OCI-LY1 (cell line): ENCODE data around the gene NAXD.
A peak's percentile ranks its signal among the peaks of the same experiment; 100 is the strongest.

Experiments used
- H2AFZ ChIP-seq: fragments of 200-600 bp; sonication (generic), shearing (Covaris generic); 2 replicates; pipeline ENCODE4 v1.6.0; 2014; ENCODE audit warnings: antibody characterized with exemption, mild to moderate bottlenecking, low read length
- H3F3A ChIP-seq: fragments of 200-600 bp; sonication (generic), shearing (Covaris generic); 2 replicates; pipeline ENCODE4 v1.6.0; 2014; ENCODE audit warnings: mild to moderate bottlenecking, antibody characterized with exemption, low read length, moderate library complexity; ENCODE audit not compliant: insufficient read depth
- H3K27ac ChIP-seq: fragments of 200-600 bp; sonication (generic); 2 replicates; pipeline ENCODE4 v1.5.1; 2014; ENCODE audit warnings: low read length, mixed run types, mild to moderate bottlenecking, low read depth; ENCODE audit not compliant: poor library complexity, severe bottlenecking
- H3K27me3 ChIP-seq: fragments of 200-600 bp; sonication (generic); 2 replicates; pipeline ENCODE4 v1.6.0; 2014; ENCODE audit warnings: antibody characterized with exemption, mild to moderate bottlenecking, low read length, moderate library complexity; ENCODE audit not compliant: insufficient read depth
- H3K36me3 ChIP-seq: fragments of 200-600 bp; sonication (generic); 2 replicates; pipeline ENCODE4 v1.6.1; 2014; ENCODE audit warnings: mild to moderate bottlenecking, antibody characterized with exemption, low read length, moderate library complexity, mixed read lengths; ENCODE audit not compliant: insufficient read depth
- H3K4me1 ChIP-seq: fragments of 200-600 bp; sonication (generic); 2 replicates; pipeline ENCODE4 v1.5.1; 2014; ENCODE audit warnings: mild to moderate bottlenecking, low read length, moderate library complexity; ENCODE audit not compliant: insufficient read depth, severe bottlenecking
- H3K4me2 ChIP-seq: fragments of 200-600 bp; sonication (generic), shearing (Covaris generic); 2 replicates; pipeline ENCODE4 v1.6.1; 2014; ENCODE audit warnings: low read length
- H3K4me3 ChIP-seq: fragments of 200-600 bp; sonication (generic); 2 replicates; pipeline ENCODE4 v1.5.1; 2014; ENCODE audit warnings: low read length, low read depth, mild to moderate bottlenecking, mixed read lengths; ENCODE audit not compliant: poor library complexity, severe bottlenecking
- H3K79me2 ChIP-seq: fragments of 200-600 bp; shearing (Covaris generic); 2 replicates; pipeline ENCODE4 v1.6.1; 2016; ENCODE audit warnings: mixed run types, low read length, mixed read lengths; ENCODE audit not compliant: insufficient read depth
- H3K9ac ChIP-seq: fragments of 200-600 bp; sonication (generic), shearing (Covaris generic); 2 replicates; pipeline ENCODE4 v1.6.1; 2014; ENCODE audit warnings: mild to moderate bottlenecking, low read length, mixed read lengths
- H3K9me2 ChIP-seq: fragments of 200-600 bp; sonication (generic), shearing (Covaris generic); 2 replicates; pipeline ENCODE4 v1.6.1; 2014; ENCODE audit warnings: low read depth, mild to moderate bottlenecking, low read length, mixed read lengths
- H3K9me3 ChIP-seq: fragments of 200-600 bp; shearing (Covaris generic); 2 replicates; pipeline ENCODE4 v1.6.1; 2014; ENCODE audit warnings: low read length, mixed read lengths
- H4K20me1 ChIP-seq: fragments of 200-600 bp; sonication (generic), shearing (Covaris generic); 2 replicates; pipeline ENCODE4 v1.6.0; 2016; ENCODE audit warnings: mild to moderate bottlenecking, low read length; ENCODE audit not compliant: insufficient read depth
- CTCF ChIP-seq: fragments of 200-600 bp; sonication (generic), shearing (Covaris generic); IDR thresholded peaks from 2 replicates; pipeline ENCODE4 v1.5.1; 2017; ENCODE audit warnings: mild to moderate bottlenecking, antibody characterized with exemption, low read length, moderate library complexity, mixed read lengths
- EZH2 ChIP-seq: fragments of 200-600 bp; sonication (generic), shearing (Covaris generic); IDR thresholded peaks from 2 replicates; pipeline ENCODE4 v1.8.0; 2017; ENCODE audit warnings: borderline replicate concordance, mixed run types, mild to moderate bottlenecking, antibody characterized with exemption, low read length, moderate library complexity, mixed read lengths

The NAXD gene

DNA sequence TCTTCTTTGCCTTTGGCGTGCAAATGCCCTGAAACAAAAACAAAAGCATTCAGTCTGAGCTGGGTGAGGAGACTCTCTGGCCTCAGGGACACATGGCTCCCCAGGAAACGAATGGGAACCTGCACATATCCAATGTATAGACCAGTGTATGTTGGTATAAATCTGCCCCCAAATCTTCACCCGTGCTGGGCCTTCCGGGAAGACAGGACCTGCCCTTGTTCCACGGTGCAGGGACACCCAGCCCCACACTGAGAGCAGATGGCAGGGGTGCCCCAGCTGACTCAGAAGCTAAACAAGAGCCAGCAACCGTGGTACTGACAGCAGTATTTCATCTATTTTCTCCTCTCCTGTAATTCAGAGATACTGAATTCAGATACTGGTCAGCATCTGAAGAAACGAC lies 48.1 kb downstream of the NAXD start:
- no peak overlapping the region for H3K4me2 ChIP-seq
- no peaks in the 10 kb centered on the region for H4K20me1 ChIP-seq
- no peaks in the 10 kb centered on the region for H3K9me2 ChIP-seq
- TF ChIP-seq CTCF: no peak
- no peak for TF ChIP-seq EZH2
- no peak overlapping the region for H3K4me3 ChIP-seq
- H3F3A ChIP-seq: no peaks in the 10 kb centered on the region
- no peaks in the 10 kb centered on the region for H3K27me3 ChIP-seq
- H3K36me3 ChIP-seq: peaks cover 96% of the 10 kb centered on the region
- no peak overlapping the region for H3K27ac ChIP-seq
- no peak overlapping the region for H3K9ac ChIP-seq
- peaks cover 22% of the 10 kb centered on the region for H3K4me1 ChIP-seq
- H3K79me2 ChIP-seq: no peaks in the 10 kb centered on the region
- H3K9me3 ChIP-seq: 0 out of 2 replicates have a peak, but pooled peaks cover 4% of the 10 kb centered on the region
- H2AFZ ChIP-seq: no peak overlapping the region

GRCh38 chr13:110664041-110664440 lies 48.7 kb downstream of the NAXD start:
- Histone ChIP-seq H3K4me3 (no peak overlapping the region), H3K27ac (no peak overlapping the region), H3K36me3 (peaks cover 97% of the 10 kb centered on the region), H3K4me2 (no peak overlapping the region), H3K27me3 (no peaks in the 10 kb centered on the region), H3K9me3 (0 out of 2 replicates have a peak, but pooled peaks cover 4% of the 10 kb centered on the region), H3K79me2 (no peaks in the 10 kb centered on the region), H3K9me2 (no peaks in the 10 kb centered on the region), H4K20me1 (no peaks in the 10 kb centered on the region), H2AFZ (no peak overlapping the region), H3K9ac (no peak overlapping the region), H3F3A (no peaks in the 10 kb centered on the region), H3K4me1 (peaks cover 22% of the 10 kb centered on the region)
- TF ChIP-seq CTCF (no peak), EZH2 (no peak)

- no peaks in the 10 kb centered on the region for H4K20me1 ChIP-seq
- H3K27ac ChIP-seq: peak overlapping the region; percentile 75
- 0 out of 2 replicates have a peak, but pooled peaks cover 4% of the 10 kb centered on the region for H3K9me3 ChIP-seq
- H3K4me3 ChIP-seq: no peak overlapping the region
- H3F3A ChIP-seq: no peaks in the 10 kb centered on the region
- H3K4me1 ChIP-seq: peaks cover 22% of the 10 kb centered on the region
- no peak for TF ChIP-seq EZH2
- TF ChIP-seq CTCF: no peak
- H3K79me2 ChIP-seq: no peaks in the 10 kb centered on the region
- no peak overlapping the region for H3K4me2 ChIP-seq
- no peak overlapping the region for H2AFZ ChIP-seq
- H3K9me2 ChIP-seq: no peaks in the 10 kb centered on the region
- no peak overlapping the region for H3K9ac ChIP-seq
- H3K36me3 ChIP-seq: peaks cover 97% of the 10 kb centered on the region
- no peaks in the 10 kb centered on the region for H3K27me3 ChIP-seq
These were observed 49.3 kb downstream of the NAXD start for GRCh38 chr13:110664673-110665072.
